GM12872 (cell line): ENCODE measurements around the gene LRRC17.

Experiments
- TF ChIP-seq, protein P1 (sequence below): IDR thresholded peaks from 3 replicates; pipeline ENCODE4 v1.5.1; 2011; ENCODE audit warnings: low read depth, mild to moderate bottlenecking, low read length, moderate library complexity; ENCODE audit not compliant: insufficient read depth

The LRRC17 gene

DNA sequence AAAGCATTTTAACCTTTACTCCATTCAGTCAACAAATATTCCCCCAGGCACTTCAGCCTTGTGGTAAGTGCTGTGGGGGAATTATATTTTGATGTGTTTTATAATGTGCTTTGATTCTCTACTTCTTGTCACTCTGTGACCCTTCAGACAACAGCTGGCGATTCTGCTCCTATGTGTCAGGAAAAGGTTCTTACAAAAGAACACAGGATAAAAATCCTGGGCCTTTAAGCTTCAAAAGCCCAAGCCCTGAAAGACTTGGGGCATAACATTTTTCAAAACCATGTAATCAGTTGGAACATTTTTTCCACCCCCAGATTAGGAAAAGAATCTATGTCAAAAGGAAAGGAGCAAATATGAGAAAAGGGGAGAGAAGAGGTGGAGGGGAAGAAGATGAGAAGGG lies 37.8 kb upstream of the LRRC17 start:
- TF ChIP-seq, protein P1, sequence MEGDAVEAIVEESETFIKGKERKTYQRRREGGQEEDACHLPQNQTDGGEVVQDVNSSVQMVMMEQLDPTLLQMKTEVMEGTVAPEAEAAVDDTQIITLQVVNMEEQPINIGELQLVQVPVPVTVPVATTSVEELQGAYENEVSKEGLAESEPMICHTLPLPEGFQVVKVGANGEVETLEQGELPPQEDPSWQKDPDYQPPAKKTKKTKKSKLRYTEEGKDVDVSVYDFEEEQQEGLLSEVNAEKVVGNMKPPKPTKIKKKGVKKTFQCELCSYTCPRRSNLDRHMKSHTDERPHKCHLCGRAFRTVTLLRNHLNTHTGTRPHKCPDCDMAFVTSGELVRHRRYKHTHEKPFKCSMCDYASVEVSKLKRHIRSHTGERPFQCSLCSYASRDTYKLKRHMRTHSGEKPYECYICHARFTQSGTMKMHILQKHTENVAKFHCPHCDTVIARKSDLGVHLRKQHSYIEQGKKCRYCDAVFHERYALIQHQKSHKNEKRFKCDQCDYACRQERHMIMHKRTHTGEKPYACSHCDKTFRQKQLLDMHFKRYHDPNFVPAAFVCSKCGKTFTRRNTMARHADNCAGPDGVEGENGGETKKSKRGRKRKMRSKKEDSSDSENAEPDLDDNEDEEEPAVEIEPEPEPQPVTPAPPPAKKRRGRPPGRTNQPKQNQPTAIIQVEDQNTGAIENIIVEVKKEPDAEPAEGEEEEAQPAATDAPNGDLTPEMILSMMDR = no peak

DNA sequence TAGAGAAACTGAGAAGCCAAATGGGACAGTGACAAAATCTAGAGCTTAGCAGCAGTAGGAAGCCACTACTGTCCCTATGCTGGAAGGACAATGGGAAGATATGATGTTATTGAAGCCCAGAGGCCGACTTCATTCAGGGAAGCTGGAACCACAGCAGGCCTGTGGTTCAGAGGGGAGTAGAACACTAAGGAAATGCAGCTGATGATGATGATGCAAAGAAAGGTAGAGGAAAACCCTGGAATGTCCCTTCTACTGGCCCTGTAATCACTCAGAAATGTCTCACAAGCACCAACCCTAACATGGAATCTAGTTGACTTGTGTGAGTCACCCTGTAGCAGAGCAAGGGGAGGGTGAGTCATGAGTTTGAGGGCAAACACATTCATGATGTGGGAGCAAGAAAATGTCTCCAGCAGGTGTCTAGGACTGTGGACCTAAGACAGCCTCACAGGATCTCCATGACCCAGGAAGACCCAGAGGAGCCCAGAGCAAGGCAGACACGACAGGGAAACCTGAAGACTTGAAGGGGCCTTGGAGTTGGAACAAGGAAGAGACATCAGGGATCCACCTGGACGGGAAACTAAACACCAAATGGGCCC lies 37.0 kb upstream of the LRRC17 start:
- TF ChIP-seq, protein P1 = no peak

DNA sequence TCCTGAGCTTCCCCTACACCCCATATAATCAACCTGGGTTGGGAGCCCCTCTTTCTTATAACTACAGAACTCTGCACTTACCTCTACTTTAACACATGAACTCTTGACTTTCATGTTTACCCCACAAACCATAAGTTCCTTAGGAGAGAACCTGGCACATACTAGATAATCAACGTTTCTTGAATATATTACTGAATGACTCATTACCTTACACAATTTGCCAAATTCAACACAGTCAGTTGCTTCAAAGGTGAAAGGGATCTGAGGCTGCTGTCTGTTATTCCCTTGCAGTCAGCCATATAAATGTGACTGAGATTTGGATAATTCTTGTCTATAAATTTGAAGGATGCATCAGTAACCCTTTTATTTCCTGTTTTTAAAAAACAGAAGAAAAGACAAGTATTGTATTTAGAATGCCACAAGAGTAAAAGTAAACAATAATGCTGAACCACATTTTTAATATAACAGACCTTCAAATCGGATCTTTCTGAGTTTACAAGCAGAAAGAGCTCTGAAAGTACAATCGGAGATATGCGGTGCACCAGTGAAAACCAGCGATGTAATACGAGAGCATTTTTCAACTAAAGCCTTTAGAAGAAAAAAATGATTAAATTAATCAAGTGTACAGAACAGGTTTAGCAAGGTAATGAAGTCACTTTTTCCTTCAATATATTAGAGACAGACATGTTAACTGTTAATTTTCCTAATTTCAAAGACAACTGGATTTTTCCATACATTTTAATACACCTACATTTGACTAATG lies 29.5 kb upstream of the LRRC17 start:
- TF ChIP-seq, protein P1 = no peak

DNA sequence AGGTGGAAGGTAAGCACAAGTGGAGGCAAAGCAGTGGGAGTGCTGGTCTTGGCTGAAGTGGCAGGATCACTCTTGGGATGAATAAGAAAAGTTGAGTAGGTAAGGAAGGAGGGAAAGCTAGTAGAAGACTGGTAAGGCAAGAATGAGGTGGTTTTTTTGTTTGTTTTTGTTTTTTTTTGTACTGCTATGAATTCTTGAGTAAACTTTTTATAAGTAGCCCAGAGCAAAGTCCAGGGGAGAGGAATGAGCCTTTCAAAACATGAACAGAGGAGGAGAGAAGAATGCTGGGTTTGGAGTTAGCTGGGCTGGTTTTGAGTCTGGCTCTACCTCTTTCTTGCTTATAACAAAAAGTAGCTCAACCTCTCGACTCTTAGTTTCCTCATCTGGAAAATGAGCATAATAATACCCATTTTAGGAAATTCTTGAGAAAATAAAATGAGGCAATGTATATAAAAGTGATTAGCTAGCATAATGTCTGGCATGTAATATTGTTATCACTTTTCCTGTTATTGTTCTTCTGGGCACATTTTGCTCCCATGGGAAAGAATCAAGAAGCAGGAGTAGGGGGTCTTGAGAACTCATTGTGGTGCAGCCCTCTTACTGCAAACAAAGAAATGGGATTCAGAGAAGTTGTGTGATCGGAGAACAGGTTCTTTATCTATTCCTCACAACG lies 24.1 kb upstream of the LRRC17 start:
- TF ChIP-seq, protein P1 = no peak

DNA sequence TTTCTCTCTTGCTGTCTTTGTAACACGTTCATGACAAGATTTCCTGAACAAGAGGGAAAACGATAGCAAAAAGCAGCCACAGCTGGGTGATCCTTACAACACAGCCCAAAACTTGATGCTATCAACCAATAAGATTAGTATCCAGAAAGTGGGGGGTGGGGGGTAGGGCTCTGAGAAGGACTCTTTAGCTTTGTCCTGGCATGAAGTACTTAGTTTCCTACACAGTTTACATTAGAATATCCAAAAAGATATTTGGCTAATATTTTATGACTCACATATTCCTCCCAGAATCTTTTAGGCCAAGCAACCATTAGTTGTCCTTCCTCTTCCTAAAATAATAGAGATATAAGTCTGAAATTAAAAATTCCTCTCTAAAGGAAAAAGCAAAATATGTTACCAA lies 22.9 kb upstream of the LRRC17 start:
- TF ChIP-seq, protein P1 = no peak

DNA sequence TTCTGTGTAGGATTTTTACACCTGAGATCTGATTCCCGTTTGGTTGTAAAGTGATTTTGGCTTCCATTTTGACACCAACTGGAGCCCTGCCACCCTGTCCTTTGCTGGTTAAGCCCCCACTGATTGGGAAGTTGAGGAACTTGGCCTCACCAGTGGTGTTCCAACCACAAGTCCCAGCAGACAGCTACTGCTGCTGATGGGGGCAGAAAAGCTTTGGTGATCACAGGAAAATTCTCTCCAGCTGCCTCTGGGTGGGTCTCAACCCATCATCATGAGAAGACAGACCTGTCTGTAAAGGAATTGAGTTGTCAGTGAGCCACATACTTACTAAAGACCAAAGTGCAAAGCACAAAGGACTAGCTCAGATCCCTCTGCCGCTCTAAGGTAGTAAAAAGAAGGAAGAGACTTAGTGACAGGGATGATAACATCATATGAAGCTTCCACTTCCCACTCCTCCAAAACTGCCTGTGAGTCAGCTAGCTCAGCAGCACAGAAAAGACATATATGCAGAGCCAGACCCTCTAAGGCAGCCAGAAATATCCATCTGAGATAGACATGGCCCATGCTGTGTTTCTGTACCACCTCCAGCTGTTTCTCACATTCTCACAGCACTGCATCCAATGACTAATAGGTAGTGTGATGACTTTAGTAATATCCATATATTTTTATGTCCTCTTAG lies 22.4 kb upstream of the LRRC17 start:
- TF ChIP-seq, protein P1 = no peak
